Activated T-cell treated with anti-CD3 and anti-CD28 coated beads, Interleukin-2, amount 50 U/mL, for 1 hour (primary cell): Measurements from ENCODE around the gene CREBL2.
"Not testable (repeated sequence)": the region's sequence is repeated elsewhere in the genome, so short reads cannot be mapped to it uniquely, and the experiment has no call there.

Experiments
- DNase-seq: peaks from one replicate; pipeline ENCODE4 v3.0.0-alpha.2; 2020

The CREBL2 gene

DNA sequence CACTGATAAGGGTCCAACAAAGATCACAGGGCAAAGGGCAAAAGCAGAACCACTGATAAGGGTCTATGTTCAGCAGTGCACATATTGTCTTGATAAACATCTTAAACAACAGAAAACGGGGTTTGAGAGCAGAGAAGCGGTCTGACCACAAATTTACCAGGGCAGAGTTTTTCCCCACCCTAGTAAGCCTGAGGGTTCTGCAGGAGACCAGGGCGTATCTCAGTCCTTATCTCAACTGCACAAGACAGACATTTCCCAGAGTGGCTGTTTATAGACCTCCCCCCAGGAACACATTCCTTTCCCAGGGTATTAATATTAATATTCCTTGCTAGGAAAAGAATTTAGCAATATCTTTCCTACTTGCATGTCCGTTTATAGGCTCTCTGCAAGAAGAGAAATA, 28.3 kb downstream of the CREBL2 start:
- DNase-seq = not testable (repeated sequence)

DNA sequence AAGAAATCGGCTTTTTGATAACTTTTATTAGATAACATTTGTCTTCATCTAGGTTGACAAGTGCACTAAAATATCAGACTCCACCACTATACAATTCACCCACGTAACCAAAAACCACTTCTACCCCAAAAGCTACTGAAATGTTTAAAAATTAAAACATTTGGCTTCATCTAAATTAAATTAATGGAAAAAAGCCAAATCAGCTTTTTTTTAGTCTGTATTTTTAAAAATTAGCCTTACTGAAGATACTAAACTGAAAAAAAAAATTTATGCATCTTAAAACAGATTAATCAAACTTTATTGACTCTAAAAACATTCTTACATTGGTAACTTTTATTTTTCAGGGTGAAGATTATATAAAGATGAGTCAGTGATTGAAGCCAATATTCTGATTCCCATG, 30.0 kb downstream of the CREBL2 start:
- no peak for DNase-seq

DNA sequence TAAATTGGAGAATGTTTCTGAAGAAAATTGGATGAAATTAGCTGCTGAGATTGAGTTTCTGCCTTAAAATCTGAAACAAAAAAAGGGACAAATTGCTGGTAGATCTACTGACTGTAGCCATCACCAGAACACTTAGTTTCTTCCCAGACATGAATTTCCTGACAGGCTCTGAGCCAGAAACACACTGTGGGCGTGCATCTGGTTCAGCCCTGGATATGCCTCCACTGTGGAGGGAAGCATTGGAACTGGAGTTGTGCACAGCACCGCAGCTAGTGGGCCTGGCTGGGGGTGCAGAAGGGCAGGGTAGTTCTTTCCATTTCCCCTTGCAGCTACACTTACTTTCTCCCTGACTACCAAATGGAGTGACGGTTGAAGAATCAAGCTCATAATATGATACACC, 31.2 kb downstream of the CREBL2 start:
- DNase-seq = no peak

DNA sequence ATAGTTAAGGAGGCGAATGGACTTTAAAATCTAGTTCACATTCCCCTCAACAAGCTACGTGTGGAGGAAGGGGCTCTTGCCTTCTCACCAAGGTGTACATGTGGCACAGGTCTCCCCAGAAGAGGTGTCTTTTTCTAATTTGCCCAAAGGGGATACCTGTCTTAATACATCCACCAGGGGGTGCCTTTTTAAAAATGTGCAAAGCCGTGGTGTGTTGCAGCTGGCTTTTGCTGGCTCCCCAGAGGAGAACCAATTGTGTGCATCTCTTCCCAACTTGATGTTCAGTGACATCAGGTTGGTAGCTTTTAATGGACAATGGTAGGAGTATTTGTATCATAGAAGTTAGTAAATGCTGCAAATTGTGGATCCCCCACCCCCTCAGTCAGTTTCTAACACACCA, 33.8 kb downstream of the CREBL2 start:
- no peak for DNase-seq

DNA sequence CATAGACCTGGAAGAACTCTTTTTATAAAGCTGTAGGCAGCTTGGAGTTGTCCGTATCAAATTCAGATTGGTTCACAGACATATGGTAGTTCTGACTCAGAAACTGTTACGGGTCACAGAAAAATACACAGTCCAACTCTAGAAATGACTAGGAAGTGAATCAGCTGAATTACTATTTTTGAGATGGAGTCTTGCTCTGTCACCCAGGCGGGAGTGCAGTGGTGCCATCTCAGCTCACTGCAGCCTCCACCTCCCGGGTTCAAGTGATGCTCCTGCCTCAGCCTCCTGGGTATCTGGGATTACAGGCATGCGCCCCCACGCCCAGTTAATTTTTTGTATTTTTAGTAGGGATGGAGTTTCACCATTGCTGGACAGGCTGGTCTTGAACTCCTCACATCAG, 34.3 kb downstream of the CREBL2 start:
- DNase-seq = not testable (repeated sequence)

DNA sequence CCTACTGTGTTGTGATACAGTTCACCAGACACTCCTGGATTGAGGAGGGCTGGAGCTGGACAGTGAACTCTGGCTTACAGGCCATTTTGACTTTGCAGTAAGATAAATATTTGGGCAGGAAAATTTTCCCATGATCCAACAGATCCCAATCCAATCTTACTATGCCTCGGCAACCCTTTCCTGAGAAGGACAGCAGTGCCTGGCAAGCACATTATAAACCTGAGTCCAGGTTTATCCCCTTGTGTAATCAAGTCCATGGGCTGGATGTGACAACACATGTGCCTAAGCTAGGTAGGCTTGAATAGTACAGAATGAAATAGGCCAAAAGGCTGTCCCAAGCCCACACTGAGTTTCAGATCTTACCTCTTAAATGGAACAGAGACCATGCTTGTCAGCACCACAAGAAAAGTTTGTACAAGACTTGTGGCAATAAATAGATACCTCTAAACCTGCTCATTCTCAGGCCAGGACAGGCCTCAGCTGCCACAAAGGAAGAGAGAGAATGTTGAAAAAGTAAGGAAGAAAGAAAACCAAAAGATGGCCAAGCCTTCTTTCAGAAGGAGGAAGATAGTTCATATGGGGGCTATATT, 34.9 kb downstream of the CREBL2 start:
- no peak for DNase-seq

DNA sequence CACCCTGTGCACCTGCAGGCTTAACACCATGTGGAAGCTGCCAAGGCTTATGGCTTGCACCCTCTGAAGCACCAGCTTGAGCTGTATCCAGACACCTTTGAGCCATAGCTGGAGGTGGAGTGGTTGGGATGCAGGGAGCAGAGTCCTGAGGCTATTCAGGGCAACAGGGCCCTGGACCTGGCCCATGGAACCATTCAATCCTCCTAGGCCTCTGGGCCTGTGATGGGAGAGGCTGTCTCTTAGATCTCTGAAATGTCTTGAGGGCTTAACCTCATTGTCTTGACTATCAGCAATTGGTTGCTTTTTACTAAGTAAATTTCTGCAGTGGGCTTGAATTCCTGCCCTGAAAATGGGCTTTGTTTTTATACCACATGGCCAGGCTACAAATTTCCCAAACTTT, 36.6 kb downstream of the CREBL2 start:
- DNase-seq = no peak

DNA sequence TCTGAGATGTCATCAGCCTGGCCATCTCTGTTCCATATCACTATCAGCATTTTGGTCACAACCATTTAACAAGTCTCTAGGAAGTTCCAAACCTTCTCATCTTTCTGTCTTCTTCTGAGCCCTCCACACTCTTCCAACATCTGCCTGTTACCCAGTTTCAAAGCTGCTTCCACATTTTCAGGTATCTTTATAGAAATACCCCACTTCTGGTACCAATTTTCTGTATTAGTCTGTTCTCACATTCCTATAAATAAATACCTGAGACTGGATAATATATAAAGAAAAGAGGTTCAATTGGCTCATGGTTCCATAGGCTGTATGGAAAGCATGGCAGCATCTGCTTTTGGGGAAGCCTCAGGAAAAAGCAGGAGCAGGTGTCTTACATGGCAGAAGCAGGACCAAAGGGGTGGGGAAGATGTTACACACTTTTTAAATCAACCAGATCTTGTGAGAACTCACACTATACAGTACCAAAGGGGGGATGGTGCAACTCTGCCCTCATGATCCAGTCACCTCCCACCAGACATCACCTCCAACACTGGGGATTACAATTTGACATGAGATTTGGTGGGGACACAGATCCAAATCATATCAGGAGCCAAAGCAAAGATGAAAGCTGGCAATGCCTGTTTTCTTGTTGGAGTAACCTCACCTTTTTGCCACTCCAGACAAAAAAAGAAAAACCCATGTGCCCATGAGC, 37.4 kb downstream of the CREBL2 start:
- DNase-seq = no peak

DNA sequence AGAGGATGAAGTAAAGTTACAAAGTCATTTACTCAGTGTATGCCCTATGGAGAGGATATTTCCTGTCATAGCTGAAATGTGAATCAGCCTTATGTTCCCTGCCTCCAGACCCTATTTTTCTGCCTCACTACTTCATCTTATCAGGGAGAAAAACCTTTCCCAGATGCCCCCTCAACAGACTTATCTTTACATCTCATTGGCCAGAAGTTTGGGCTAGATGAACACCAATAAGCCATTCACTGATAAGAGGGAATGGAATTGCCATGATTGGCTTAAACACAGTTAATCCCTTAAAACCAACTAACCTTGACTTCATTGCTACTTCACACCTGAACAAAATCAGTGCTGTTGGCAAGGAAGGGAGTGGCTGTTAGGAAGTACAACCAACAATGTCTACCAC, 40.1 kb downstream of the CREBL2 start:
- no peak for DNase-seq

DNA sequence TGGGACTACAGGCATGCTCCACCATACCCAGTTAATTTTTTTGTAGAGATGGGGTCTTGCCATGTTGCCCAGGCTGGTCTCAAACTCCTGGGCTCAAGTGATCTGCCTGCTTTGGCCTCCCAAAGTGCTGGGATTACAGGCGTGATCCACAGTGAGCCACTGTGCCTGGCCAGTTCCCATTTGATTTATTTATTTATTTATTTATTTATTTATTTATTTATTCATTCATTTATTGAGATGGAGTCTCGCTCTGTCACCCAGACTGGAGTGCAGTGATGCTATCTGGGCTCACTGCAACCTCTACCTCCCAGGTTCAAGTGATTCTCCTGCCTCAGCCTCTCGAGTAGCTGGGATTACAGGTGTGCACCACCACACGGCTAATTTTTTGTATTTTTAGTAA, 41.0 kb downstream of the CREBL2 start:
- not testable (repeated sequence) for DNase-seq

DNA sequence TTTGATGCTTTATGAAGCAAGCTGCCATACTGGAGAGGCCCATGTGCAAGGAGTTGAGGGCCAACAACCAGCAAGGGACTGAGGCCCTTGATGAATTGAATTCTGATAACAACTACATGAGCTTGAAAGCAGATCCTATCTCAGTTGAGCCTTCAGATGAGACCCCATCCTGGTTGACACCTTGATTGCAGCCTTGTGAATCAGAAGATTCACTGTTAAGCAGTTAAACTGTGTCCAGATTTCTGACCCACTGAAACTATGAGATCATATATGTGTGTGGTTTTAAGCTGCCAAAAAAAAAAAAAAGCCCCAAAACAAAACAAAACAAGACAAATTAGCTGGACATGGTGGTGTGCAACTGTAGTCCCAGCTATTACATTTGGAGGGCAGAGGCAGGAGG, 42.2 kb downstream of the CREBL2 start:
- no peak for DNase-seq

DNA sequence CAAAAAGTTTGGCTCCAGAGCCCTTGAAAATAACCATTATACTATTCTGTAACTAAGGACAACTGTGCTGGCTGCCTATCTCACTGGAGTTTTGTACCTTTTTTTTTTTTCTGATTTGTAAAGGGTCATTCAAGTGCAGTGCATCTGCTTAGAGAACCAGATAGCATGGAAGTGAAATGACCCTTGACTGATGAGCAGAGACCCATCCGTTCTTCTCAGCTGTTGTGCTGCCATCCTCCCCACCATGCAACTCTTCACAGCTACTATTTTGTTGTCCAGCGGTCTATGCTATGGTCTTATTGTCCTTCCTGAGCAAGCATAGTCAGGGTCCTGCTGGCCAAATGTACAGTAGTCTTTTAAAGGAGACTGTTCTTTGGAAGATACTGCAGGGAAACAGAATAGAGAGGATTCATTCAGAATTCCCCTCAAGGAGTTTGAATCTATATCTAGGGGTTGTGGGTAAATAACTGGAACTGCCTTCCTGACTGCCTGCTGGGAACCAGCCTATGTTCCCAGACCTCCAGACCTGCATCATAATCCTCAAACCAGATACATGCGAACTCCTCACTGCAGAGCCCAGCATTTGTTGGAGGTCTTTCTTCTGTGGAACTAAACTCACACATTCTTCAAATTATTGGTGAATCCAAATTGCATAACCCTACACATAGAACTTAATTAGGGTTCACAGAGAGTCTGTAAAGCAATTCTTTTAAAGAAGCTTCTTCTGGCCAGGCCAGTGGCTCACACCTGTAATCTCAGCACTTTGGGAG, 43.2 kb downstream of the CREBL2 start:
- DNase-seq = no peak

DNA sequence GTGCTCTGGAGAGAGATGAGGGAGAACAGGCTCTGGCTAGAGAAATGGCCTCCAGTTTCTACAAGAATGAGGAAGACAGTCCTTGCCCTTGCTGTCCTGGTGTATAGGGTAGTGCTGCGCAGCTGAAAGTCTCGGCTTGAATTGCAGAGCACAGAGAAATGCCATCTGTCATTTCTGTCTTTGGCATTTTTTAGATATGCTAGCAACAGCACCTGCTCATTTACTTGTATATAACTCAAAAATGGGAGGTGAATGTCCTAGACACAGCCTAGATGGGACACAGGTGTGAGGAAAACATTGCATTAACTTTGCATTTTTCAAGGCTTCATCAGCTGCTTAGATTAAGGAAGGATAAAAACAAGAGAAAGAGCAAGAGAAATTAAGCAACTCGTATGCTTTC, 48.5 kb downstream of the CREBL2 start:
- no peak for DNase-seq

DNA sequence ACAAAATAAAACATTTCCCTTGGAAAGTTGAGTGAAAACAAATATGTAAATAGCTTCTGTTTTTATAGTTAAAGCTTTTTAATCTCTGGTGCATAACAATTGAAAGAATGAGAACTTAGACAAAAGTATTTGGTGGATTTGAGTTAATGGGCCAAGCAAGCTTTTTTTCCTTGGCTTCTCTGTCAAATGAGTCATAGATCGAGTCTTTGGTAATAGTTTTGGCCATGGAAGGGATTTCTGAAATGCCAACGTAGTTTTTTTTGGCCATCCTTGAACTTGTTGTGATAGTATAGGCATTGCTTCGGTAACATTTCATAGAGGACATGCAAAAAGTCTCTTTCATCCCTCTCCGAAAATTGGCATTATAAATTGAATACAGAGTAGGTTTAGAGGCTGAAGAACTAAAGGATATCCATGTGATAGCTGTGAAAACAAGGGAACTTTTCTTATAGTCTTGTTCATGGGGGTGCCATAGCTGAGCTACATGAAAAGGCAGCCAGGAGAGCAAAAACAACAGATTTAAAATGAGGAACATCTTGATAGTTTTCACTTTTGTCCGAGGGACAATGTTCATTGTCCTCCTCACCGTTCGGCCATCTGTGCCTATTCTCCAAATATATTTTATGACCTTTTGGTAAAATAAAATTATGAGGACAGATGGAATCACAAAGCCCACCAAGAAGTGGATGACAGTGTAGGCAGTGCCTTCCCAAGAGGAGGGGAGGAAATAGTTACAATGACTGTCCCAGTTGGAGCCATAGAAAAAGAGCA, 49.6 kb downstream of the CREBL2 start:
- no peak for DNase-seq

DNA sequence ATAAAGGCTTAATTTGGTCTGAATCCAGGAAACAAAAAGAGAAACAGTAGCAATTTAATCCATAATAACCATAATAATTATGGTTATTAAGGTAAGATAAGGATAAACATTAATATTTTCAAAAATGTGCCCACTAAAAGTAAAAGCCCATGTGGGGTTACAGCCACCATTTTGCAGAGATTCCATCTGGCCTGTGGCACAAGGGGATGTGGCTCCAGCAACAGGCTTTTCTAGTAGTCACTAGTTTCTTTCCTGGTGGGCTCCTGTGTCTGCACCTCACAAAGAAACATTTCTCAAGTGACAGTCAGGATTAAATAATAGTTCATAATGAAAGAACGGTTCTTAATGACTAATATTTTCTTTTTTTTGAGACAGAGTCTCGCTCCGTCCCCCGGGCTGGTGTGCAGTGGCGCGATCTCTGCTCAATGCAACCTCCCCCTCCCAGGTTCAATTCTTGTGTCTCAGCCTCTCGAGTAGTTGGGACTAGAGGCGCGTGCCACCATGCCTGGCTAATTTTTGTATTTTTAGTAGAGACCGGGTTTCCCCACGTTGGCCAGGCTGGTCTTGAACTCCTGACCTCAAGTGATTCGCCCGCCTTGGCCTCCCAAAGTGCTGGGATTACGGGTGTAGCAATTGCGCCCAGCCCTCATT, 52.1 kb downstream of the CREBL2 start:
- DNase-seq = no peak

DNA sequence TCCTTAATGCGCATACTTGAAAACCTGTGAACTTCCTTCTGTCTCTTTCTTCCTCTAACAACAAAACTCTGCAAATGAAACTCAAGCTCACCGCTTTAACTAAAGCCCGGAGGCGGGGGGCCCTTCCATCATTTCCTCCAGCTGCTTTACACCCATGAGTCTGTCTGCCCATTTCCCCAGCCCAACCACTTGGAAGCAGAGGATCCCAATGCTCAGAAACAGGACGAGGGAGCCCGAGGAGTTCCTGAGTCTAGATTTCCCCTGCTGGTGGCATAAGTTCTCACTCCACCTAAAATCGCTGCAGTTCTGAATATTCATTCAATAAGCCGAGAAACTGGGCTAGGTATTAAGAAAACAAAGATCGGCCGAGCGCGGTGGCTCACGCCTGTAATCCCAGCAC, 53.5 kb downstream of the CREBL2 start:
- DNase-seq = no peak

DNA sequence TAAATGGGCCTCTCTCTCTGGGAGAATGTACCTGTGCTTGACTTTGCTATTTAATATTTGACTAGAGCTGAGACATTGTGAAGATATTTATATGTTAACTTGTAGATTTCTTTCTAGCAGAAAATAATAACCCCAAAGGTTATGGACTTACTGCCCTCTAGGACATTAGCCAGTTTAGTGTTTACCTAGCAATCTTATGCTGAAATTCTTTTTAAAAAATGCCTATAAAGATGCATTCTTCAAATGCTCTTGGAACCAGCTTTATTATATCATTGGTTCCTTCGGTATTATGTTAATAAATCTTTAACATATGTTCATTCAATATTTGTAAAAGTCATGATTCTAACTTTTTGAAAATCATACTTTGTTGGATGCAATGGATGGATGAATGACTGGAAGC, 56.3 kb downstream of the CREBL2 start:
- no peak for DNase-seq

DNA sequence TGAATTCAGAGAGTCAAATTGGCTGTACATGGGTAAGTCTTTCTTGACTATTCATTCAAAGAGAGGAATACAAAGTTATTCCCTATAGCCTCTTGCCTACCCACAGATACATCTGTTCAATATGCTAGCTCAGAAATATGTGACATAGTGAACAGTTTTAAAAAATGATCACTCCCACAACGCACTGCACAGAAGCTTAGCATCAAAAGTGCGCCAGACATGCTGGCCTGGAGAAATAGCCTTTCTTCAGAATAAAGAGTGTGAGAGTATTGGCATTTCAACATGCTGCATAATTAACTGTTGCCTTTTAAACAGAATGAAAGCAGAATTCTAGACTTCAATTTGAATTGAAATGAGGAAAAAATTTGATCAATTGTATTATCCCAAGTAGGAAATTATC, 57.3 kb downstream of the CREBL2 start:
- no peak for DNase-seq

DNA sequence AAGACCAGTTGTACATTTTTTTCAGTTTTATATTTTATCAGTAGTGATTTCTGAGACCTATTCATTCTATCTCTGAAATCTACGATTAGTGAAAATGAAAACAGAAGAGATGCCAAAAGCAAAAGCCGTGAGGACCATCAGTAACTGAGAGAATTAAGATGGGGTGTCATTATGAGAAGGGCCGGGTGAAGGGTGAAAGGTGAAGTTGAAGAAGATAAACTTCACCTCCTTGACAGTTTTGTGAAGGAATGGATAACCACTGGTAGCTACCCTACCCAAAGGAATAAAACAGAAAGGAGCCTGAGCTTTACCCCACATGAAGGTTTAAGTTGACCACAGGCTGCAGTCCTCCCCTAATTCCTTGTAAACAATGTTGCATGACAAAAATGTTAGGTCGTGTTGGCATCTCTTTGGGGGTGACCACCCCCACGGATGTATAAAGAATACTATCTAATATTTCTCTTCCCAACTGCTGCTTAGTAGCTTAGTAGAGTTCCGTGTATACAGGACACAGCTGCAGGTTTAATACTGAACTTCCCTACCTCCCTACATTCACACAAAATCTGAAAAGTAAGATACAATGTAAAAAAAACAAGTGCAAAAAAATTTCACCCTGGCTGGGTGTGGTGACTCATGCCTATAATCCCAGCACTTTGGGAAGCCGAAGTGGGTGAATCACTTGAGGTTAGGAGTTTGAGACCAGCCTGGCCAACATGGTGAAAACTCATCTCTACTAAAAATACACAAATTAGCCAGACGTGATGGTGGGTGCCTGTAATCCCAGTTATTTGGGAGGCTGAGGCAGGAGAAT, 60.4 kb downstream of the CREBL2 start:
- DNase-seq = no peak

DNA sequence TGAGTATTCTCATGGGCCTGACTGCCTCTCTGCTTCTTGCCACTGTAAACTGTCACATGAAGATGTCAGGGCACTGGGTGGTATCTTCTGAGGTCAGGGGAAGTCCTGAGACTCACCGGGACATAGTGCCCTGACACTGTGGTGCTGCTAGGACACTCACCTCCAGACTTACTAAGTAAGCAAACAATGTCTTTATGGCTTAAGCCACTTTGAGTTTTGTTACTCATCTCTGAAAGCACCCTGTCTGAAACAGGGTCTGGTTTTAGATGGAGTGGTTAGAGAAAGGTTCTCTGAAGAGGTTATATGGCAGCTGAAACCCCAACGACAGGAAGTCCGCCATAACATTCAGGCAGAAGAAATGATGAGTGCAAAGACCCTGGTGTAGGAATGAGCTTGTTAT, 61.6 kb downstream of the CREBL2 start:
- DNase-seq = no peak

DNA sequence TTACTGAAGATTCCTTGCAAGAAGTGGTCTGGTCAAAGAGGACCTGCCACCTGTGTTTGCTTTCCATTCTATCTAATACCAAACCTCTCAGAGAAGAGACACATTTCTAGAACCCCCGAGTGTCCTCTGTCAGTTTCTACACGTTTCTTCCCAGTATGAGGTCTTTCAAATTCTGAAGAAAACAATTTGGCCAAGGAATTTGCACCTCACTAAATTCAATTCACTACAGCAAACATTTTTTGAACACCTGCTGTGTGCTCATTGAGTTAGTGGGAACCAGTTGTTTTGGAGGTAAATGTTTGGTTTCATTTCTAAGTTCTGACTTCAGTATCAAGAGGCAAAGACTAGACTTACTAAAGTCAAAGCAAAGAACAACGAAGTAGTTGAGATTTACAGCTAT, 64.9 kb downstream of the CREBL2 start:
- DNase-seq = no peak
